NCI-H1048 (cell line): ENCODE data around the gene THOC1.

ENCODE experiments used
- DNase-seq: peaks from one replicate; lab custom pipeline; 2025; lab: John Stamatoyannopoulos, UW

The THOC1 gene

DNA sequence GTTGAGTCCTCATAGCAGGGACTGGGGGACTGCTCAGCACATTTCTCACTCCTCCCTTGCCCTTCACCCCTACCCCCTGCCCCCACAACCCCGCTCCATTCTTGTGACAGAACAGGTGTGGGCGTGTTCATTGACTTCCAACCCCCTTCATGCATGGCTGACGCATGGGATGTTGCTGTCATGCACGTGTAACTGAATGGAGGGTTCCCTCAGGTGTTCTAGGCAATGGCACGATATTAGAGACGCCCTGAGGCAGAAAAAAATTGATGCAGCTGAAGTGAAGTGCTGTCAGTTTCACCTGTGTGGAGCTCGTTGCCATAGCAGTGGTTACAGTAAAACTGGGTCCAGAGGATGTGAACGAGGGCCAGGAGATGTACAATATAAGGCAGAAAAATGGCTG, 6.5 kb upstream of the THOC1 start:
- no peak for DNase-seq

- no peak for DNase-seq
These were observed 5.7 kb upstream of the THOC1 start for GRCh38 chr18:273525-273924.

GRCh38 chr18:272650-273049, 4.8 kb upstream of the THOC1 start:
- DNase-seq = no peak

- no peak for DNase-seq
These were observed 1.7 kb upstream of the THOC1 start for GRCh38 chr18:269480-270095.

GRCh38 chr18:267380-267687, 513 bp downstream of the THOC1 start:
- no peak for DNase-seq

GRCh38 chr18:261398-262073, 6.3 kb downstream of the THOC1 start:
- DNase-seq = no peak

DNA sequence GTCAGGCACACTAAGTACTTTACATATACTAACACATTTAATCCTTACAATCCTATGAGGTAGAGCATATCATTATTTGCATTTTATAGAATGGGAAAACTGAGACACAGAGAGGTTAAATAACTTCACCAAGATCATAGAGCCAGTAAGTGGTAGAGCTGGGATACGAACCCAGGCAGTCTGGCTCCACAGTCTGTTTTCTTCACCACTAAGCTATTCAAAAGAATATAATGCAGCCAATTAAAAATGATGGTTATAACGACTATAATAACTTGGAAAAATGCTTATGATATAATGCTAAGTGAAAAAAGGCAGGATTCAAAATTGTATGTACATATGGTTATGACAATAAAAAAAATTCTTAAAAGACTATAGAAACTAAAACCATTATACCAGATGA, 7.3 kb downstream of the THOC1 start:
- DNase-seq = no peak

DNA sequence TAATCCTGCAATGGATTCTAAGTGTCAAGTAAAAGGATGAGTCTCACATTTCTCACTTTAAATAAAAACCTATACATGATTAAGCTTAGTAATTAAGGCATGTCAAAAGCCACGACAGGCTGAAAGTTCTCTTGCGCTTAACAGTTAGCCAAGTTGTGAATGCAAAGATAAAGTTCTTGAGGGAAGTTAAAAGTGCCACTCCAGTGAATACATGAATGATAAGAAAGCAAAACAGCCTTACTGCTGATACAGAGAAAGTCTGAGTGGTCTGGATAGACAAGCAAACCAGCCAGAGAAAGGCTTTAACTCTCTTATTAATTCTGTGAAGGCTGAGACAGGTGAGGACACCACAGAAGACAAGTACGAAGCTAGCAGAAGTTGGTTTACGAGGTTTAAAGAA, 12.7 kb downstream of the THOC1 start:
- no peak for DNase-seq

DNA sequence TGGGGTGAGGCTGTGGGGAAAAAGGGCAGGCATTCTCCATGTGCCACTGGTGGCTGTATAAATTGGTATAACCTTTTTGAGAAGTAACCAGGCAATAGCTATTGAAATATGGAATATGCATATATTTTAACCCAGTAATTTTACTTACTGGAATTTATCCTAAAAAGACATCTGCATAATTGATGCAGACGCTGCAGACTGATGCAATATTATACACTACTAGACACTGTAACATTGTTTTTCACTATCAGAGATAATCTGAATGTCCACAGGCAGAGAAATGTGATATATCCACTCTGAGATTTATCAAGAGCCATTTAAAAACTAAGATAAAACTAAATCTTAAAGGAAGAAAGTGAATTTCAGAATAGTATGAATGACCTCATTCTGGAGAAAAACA, 14.7 kb downstream of the THOC1 start:
- DNase-seq = no peak

DNA sequence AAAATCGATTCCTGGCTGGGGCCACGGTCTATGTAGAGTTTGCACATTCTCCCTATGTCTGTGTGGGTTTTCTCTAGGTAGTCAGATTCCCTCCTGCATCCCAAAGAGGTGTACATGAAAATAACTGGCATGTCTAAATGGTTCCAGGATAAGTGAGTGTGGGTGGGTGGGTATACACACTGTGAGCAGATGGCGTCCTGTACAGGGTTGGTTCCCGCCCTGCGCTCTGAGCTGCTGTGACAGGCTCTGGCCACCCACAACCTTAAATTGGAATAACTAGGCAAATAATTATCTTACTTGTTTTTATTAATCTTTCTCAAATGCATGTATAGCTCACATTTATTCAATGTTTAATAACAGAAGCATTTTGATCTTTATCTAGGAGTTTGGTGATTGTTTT, 16.3 kb downstream of the THOC1 start:
- DNase-seq = no peak

DNA sequence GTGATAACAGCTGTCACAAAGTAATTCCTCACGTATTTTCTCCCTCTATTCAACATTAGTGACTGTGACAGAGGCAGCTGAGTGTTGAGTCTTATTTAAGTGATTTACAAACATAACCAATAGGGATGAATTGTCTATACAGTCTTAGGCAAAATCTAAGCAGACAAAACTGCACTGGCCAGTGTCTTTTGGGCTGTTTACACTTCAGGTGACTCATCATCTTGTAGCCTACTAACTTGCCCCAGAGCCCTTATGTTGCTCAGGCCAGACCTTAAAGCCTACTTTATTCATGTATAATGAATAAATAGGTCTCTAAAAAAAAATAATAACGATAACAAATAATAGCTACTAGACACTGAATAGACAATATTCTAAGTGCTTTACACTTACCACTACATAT, 17.2 kb downstream of the THOC1 start:
- no peak for DNase-seq

DNA sequence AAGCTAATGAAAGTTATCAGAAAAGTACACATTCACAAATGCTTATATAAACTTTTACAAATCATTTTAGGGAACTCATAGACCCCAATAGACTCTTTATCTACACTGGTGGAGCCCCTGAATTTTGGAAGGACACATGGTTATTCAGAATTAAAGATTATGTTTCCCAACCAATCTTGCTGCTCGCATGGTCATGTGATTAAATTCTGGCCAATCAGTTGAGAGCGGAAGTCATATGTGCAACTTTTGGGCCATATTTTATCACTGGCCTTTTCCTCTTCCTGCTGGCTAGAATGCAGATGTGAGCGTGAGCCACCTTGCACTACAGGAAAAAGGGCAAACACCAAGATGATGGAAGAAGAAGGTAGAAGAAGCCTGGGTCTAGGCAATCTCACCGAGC, 19.8 kb downstream of the THOC1 start:
- DNase-seq = no peak

GRCh38 chr18:245282-245847, 22.5 kb downstream of the THOC1 start:
- no peak for DNase-seq

DNA sequence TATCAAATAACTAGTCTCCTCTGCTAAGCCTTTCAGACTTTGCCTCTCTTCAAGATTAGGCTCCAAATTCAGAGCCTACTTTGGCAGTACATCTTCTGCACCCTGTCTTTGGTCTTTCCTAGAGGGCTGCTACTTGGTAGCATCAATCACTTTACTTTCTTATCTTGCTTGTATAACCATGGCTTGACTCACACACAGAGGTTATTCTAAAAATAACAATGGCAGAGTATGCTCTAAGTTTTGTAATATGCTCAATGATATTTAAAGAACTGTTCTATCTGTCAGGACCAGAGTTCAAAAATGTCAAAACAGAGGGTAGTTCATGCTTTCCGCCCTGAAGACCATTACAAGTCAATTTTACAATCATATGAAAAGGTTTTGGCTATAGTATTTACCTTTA, 27.7 kb downstream of the THOC1 start:
- DNase-seq = no peak

DNA sequence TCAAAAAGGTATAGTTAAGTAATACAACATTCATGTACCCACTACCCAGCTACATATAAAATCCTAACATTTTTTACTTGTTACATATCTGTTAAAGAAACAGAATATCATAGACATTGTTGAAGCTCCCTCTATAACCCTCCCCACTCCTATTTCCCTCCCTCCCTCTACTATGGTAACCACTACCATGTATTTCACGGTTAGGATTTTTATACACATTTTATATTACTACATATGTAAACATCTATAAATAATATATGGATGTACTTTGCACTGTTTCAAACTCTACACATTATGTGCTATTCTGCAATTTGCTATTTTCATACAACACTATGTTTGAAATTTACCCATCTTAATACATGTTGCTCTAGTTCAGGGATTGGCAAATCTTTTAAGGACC, 36.3 kb downstream of the THOC1 start:
- DNase-seq = no peak

GRCh38 chr18:228586-228985, 39.3 kb downstream of the THOC1 start:
- no peak for DNase-seq

- DNase-seq = no peak
These were observed 39.9 kb downstream of the THOC1 start for GRCh38 chr18:227902-228301.

GRCh38 chr18:227374-227773, 40.5 kb downstream of the THOC1 start:
- no peak for DNase-seq

- no peak for DNase-seq
These were observed 42.1 kb downstream of the THOC1 start for GRCh38 chr18:225745-226144.

DNA sequence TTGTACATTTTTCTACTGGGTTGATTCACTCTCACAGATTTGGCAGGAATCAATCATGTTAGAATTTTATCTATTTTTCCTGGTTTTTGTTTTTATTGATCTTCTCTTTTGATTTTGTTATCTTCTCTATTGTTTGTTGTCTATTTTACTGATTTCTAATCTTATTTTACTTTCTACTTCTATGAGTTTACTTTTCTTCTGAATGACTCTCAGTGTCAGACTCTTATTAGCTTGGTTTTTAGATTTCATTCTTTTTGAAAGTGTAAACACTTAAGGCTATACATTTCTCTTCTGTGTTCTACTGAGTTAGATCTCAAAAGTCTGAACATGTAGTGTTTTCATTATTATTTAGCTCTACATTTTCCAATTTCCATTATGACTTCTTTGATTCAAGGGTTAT, 47.1 kb downstream of the THOC1 start:
- DNase-seq = no peak

- no peak for DNase-seq
These were observed 50.1 kb downstream of the THOC1 start for GRCh38 chr18:217532-218336.

DNA sequence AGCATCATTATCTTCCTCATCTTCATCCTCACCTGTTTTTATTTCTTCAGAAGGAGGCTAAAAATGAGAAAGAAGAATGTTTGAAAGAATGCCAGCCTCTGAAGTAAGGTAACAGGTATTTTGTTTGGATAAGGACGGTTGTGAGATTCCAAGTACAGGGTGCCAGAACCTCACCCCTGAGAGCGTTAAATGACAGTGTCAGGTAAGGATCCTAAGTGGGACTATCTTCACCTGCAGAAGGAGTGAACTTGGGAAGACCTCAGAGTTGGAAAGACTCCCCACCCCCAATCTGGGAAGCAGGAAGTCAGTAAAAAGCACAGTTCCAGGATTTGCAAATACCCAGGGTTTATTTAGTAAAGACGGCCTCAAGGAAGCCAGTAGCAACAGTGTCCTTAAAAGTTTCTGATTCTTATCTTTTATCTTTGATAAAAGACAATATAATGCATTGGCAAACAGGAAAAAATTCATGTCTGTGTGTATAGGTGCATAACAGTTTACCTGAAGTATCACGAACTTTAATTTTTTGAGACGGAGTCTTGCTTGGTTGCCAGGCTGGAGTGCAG, 52.3 kb downstream of the THOC1 start:
- DNase-seq = no peak

GRCh38 chr18:213966-214365, 53.9 kb downstream of the THOC1 start:
- no peak for DNase-seq
